Dedifferentiated amniotic fluid mesenchymal stem cell (primary cell): ENCODE data around the gene ERP44.
A peak's percentile ranks its signal among the peaks of the same experiment; 100 is the strongest.
"Not testable (repeated sequence)": the region's sequence is repeated elsewhere in the genome, so short reads cannot be mapped to it uniquely, and the experiment has no call there.

Experiments
- DNase-seq: peaks from one replicate; pipeline ENCODE4 v3.0.0-alpha.2; 2016; ENCODE audit errors: extremely low spot score

The ERP44 gene

DNA sequence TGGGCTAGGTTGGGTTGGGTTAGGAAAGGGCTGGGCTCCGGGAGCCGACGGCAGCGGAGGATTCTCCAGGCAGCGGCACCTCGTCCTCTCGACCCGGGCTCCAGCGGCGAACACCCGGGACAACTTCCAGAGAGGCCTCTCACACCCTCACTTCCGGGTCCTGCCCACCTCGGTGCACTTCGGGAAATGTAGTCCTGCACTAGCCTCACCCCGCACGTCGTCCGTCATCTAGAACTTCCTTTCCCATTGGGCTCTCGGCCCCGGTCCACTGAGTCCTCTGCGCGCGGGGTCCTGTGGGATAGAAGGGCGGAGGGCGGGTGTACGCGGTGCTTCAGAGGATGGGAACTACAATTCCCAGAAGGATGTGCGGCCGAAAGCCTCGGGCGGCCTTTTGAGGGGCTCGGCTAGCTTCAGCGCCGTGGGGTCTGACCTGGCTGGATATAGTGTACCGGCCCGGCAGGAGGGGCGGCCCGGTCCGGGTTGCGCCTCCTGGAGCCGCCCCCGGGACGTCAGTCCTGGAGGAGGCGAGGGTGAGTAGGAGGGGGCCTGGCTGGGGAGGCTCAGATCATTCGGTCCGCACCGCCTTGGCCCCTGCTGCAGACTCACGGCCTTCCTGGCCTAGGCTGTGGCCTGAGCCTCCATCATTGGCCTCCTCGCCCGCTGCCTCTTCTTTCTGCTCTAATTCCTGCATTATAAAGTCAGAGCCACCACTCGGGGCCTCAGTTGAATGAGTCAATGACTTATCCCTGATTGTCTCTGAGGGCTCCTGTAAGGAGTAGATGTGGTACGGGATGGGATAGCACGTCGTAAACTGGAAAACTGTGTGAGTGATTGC lies at the start of gene ERP44, which contains the start of gene INVS:
Gene ERP44 (minus strand): TSS at position 114 of the 835 bp plus-strand sequence. CDS start 160 bp downstream, outside the sequence.
Gene INVS (plus strand): TSS at position 357 of the 835 bp plus-strand sequence. CDS start 5,279 bp downstream, outside the sequence.
- DNase-seq: peak; percentile 100

DNA sequence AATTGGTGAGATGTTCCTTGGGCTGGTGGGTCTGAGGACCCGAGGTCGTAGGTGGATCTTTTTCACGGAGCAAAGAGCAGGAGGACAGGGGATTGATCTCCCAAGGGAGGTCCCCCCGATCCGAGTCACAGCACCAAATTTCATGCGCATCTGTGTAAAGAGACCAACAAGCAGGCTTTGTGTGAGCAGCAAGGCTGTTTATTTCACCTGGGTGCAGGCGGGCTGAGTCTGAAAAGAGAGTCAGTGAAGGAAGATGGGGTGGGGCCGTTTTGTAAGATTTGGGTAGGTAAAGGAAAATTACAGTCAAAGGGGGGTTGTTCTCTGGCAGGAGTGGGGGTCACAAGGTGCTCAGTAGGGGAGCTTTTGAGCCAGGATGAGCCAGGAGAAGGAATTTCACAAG lies 47.2 kb upstream of the ERP44 start:
- not testable (repeated sequence) for DNase-seq

DNA sequence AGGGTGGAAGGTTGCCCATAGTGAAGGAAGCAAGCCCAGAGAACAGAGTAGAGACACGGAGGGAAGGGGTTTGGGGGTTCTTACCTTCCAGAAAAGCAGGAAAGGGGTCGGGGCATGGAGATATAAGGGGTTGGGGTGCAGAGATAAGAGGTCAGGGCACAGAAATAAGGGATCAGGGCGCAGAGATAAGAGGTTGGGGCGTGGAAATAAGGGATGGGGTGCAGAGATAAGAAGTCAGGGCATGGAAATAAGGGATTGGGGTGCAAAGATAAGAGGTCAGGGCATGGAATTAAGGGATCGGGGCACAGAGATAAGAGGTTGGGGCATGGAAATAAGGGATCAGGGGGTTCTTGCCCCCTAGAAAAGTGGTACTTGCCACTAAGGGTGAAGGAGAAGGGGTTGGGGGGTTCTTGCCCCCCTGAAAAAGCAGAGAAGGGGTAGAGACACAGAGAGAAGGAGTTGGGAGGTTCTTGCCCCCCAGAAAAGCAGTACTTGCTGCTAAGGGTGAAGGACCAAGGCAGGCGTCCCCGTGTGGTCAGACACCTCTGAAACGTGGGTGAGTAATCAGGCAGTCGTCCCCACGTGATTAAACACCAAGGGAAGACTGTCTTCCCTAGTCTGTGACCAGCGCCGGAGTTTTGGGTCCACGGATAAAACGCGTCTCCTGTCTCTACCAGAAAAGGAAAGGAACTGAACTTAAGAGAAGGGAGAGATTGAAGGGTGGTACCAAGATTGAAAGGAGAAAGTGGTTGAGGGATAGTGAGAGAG lies 46.6 kb upstream of the ERP44 start:
- not testable (repeated sequence) for DNase-seq

DNA sequence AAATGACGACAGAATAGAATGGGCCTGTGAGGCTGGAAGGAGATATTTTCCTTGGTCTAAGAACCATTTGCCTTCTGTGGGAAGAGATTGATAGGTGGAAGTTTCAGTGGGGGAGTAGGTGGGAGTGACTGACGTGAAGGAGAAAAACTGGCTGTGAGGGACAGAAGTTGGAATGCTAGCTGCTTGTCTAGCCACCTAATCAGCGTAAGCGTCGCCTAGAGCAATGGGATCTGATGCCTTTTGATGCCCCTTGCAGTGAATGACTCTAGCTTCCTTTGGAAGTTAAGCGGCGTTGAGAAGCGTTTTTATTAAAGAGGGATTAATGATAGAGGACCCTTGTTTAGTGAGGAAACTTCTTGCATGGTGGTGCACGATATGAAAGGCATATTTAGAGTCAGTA lies 43.1 kb upstream of the ERP44 start:
- not testable (repeated sequence) for DNase-seq

GRCh38 chr9:100140303-100140702 lies 41.5 kb upstream of the ERP44 start:
- DNase-seq: not testable (repeated sequence)

- not testable (repeated sequence) for DNase-seq
These were observed 38.0 kb upstream of the ERP44 start for GRCh38 chr9:100136799-100137198.

DNA sequence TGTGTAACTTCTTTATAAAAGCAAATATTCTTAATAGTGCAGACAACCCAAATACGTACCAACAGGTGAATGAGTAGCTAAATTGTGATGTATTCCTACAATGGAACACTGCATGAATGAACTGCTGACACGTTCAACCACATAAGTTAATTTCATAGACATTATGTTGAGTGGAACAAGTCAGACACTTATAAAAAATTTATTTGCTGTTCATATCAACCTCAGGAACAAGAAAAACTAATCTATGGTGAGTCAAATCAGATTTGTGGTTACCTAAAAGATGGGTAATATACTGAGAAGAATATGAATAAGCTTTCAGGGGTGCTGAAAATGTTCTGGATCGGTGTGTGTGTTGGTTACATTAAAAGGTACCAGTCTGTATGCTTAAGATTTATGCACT lies 35.9 kb upstream of the ERP44 start:
- no peak for DNase-seq

- no peak for DNase-seq
These were observed 33.2 kb upstream of the ERP44 start for GRCh38 chr9:100131875-100132430.

- DNase-seq: no peak
These were observed 32.4 kb upstream of the ERP44 start for GRCh38 chr9:100131216-100131615.

- DNase-seq: no peak
These were observed 31.0 kb upstream of the ERP44 start for GRCh38 chr9:100129772-100130171.

GRCh38 chr9:100126423-100126822 lies 27.6 kb upstream of the ERP44 start:
- no peak for DNase-seq

- DNase-seq: no peak
These were observed 27.1 kb upstream of the ERP44 start for GRCh38 chr9:100125910-100126309.

DNA sequence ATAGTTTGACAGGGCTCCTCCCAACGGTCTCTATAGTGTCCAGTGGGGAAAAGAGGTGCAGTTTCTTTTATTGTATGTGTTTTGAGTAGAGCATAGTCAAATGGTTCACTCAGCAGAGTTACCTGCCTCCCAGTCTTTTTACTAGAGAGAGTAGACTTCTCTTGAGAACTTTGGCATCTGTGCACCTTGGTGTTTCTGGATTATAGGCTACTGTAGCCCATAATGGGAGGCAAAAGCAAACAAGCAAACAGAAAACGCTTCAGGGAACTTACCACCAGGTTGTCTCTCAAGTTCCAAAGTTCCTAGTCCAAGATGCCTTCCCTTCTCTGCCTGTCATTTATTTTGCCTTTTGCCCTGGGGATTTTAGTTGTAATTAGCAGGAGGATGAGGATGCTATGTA lies 26.4 kb upstream of the ERP44 start:
- DNase-seq: no peak

DNA sequence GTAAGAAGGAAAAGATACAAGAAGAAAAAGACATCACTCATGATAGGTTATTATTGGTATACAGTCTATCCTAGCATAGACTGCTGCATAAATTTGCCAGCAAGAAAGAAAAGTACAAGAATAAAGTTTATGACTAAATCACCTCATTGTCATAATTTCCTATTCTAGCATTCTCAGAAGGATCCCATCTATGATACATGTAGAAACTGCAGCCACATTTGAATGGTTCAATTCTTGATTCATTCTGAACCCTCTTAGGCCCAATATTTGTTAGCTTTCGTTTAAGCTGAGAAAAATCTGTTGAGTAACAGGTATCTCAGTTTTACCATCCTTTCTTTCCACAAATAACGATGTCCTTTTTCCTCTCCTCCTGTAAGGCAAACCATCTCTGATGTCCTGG lies 21.5 kb upstream of the ERP44 start:
- no peak for DNase-seq

- no peak for DNase-seq
These were observed 18.5 kb upstream of the ERP44 start for GRCh38 chr9:100117316-100117715.

DNA sequence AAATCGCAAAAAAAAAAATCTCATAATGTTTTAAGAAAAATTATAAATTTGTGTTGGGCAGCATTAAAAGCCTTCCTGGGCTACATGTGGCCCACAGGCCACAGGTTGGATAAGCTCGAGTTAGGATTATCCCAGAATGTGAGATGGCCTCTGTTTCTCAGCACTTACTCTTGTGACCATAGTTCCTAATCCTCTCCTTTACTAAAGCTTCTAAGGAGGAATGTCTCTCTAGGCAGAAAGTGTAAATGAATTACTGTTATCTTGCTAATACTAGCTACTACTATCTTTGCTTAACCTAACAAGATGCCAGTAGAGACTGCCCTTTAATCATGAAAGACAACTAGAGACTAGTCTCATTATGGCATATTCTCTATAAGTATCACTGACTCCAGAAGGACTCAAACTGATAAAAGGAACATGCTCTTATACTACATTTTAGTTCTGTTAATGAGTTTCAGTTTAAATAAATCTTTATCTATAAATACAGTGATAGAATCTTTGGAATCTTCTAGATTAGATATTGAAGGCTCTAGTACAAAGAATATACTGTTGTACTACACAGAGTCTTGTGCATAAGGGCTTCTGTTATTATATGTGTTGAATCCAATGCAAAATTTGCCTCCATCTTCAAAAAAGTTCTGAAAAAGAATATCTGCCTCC lies 14.0 kb upstream of the ERP44 start:
- no peak for DNase-seq

- DNase-seq: peak; percentile 96
These were observed 12.4 kb upstream of the ERP44 start for GRCh38 chr9:100111235-100111634.

- DNase-seq: no peak
These were observed 9.8 kb upstream of the ERP44 start for GRCh38 chr9:100108559-100108958.

GRCh38 chr9:100106616-100107015 lies 7.8 kb upstream of the ERP44 start:
- DNase-seq: no peak

GRCh38 chr9:100105861-100106260 lies 7.1 kb upstream of the ERP44 start:
- DNase-seq: no peak

DNA sequence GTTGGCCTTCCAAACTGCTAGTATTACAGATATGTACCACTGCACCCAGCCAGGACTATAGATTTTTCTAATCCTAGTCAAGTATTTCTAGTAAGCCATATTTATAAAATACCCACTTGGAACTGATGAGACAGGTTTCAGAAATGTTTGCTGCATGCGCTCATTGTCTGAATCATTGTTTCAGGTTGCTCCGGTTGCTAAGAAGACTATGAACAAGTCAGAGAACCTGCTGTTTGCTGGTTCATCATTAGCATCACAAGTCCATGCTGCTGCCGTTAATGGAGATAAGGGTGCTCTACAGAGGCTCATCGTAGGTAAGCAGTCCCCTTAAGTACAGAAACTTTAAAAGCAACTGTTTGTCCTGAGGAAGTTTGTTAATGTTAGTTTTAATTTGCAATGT lies 5.5 kb upstream of the ERP44 start:
- DNase-seq: no peak

DNA sequence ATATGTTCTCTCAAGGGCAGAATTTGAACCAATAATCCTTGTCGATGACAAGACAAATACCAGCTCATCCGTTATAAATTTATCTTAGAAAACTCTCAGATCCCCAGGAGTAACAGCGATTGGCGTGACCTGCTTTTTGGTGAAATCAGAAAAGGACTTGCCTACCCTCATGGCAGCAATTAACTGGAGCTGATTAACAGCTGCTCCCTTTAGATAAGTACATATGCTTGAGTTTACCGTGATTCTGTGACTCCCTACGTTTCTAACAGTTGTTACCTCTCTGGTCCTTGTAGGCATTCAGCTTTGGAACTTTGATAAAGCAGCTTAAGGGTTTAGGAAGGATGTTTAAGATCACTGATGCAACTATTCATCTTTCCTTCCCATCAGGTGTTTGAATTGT lies 2.8 kb upstream of the ERP44 start:
- no peak for DNase-seq
